Thoracic aorta (tissue), 2 donors: ENCODE measurements around the gene NYAP2. TPM values are rescaled to one million over a fixed set of nuclear protein-coding genes. Genes with fewer than 3 reads are reported as not detected.

Experiments used
- ATAC-seq: fragments of 150-250 bp; one replicate; pipeline ENCODE4 v1.8.0; 2017; ENCODE audit warnings: low read depth; ENCODE audit not compliant: insufficient number of reproducible peaks, low FRiP score
- DNase-seq: peaks from one replicate; pipeline ENCODE4 v3.0.0-alpha.2; 2020; ENCODE audit warnings: low spot score
- H3K27ac ChIP-seq, 2 donors: fragments of 200-600 bp; sonication (generic); 1 replicate in 1 of 2; 2 replicates in 1 of 2; pipeline ENCODE4 v1.5.1; 2016; ENCODE audit warnings: mild to moderate bottlenecking in 2 of 2, moderate library complexity in 2 of 2
- H3K27me3 ChIP-seq: fragments of 200-600 bp; sonication (generic); replicated peaks from 2 replicates; pipeline ENCODE4 v1.6.0; 2016; ENCODE audit warnings: mild to moderate bottlenecking; ENCODE audit not compliant: insufficient read depth
- H3K36me3 ChIP-seq: fragments of 200-600 bp; sonication (generic); one replicate; pipeline ENCODE4 v1.5.1; 2016
- H3K4me1 ChIP-seq, 2 donors: fragments of 200-600 bp; sonication (generic); 1 replicate in 1 of 2; 2 replicates in 1 of 2; pipeline versions ENCODE4 v1.5.1 to v1.6.0; 2016; ENCODE audit warnings: low read depth in 2 of 2, mild to moderate bottlenecking in 1 of 2; ENCODE audit not compliant: control insufficient read depth in 1 of 2
- H3K4me3 ChIP-seq: fragments of 200-600 bp; sonication (generic); 2 replicates; pipeline ENCODE4 v1.5.1; 2016; ENCODE audit warnings: mild to moderate bottlenecking
- H3K9me3 ChIP-seq: fragments of 200-600 bp; sonication (generic); 2 replicates; pipeline ENCODE4 v1.5.1; 2016
- CTCF ChIP-seq: fragments of 200-600 bp; sonication (generic); IDR thresholded peaks from one replicate; pipeline ENCODE4 v1.5.1; 2019; ENCODE audit warnings: antibody characterized with exemption
- total RNA-seq, 2 donors: library from RNA; depleted of rRNA; stranded (reverse); fragments of >200 nt; gene quantifications; one replicate each; pipeline versions ENCODE4 v1.1.0 to v1.2.3, GENCODE V29; 2016

Gene NYAP2
- total RNA-seq, 2 donors from 2014 or later = 0.14 TPM; not detected in 1

GRCh38 chr2:225422145-225422544, 22.6 kb downstream of the NYAP2 start:
- Histone ChIP-seq H3K4me3 (no peak overlapping the region), H3K9me3 (no peaks in the 10 kb centered on the region)

GRCh38 chr2:225425284-225425683, 25.8 kb downstream of the NYAP2 start:
- no peak for ATAC-seq
- Histone ChIP-seq H3K36me3 (no peaks in the 10 kb centered on the region), H3K9me3 (no peaks in the 10 kb centered on the region), H3K4me1 (no peaks in the 10 kb centered on the region), H3K27ac (no peak overlapping the region), H3K27me3 (no peaks in the 10 kb centered on the region), H3K4me3 (no peak overlapping the region)
- DNase-seq = no peak
- no peak for TF ChIP-seq CTCF

More at GRCh38 chr2:225422145-225422544, 22.6 kb downstream of the NYAP2 start:
- Histone ChIP-seq H3K27me3 (no peaks in the 10 kb centered on the region), H3K4me1 (no peaks in the 10 kb centered on the region), H3K27ac (no peak overlapping the region), H3K36me3 (no peaks in the 10 kb centered on the region)
- ATAC-seq (no peak), DNase-seq (no peak)
- TF ChIP-seq CTCF = no peak

- ATAC-seq (no peak), DNase-seq (no peak)
- Histone ChIP-seq H3K4me1 (no peaks in the 10 kb centered on the region), H3K36me3 (no peaks in the 10 kb centered on the region), H3K4me3 (no peak overlapping the region), H3K27ac (no peak overlapping the region), H3K9me3 (no peaks in the 10 kb centered on the region), H3K27me3 (no peaks in the 10 kb centered on the region)
- TF ChIP-seq CTCF = no peak
These were observed 28.9 kb downstream of the NYAP2 start for GRCh38 chr2:225428360-225428759.

GRCh38 chr2:225429717-225430116, 30.2 kb downstream of the NYAP2 start:
- ATAC-seq (no peak), DNase-seq (no peak)
- Histone ChIP-seq H3K27me3 (no peaks in the 10 kb centered on the region), H3K36me3 (no peaks in the 10 kb centered on the region), H3K9me3 (no peaks in the 10 kb centered on the region), H3K4me1 (no peaks in the 10 kb centered on the region), H3K27ac (no peak overlapping the region), H3K4me3 (no peak overlapping the region)
- TF ChIP-seq CTCF = no peak

GRCh38 chr2:225431105-225431863, 31.8 kb downstream of the NYAP2 start:
- H3K4me3 ChIP-seq = no peak overlapping the region
- H3K4me1 ChIP-seq = no peaks in the 10 kb centered on the region
- no peak overlapping the region for H3K27ac ChIP-seq
- ATAC-seq (no peak), DNase-seq (no peak)
- TF ChIP-seq CTCF = no peak
- H3K36me3 ChIP-seq = no peaks in the 10 kb centered on the region
- no peaks in the 10 kb centered on the region for H3K9me3 ChIP-seq
- H3K27me3 ChIP-seq = no peaks in the 10 kb centered on the region
